Hepatocyte (in vitro differentiated cells): ENCODE results near the gene CFAP73.

ENCODE experiments used
- EZH2 ChIP-seq: fragments of 200-600 bp; sonication (generic); IDR thresholded peaks from 2 replicates; pipeline ENCODE4 v1.6.1; 2016; ENCODE audit warnings: antibody characterized with exemption, mild to moderate bottlenecking, borderline replicate concordance
- EZH2phosphoT487 ChIP-seq: fragments of 200-600 bp; sonication (generic); IDR thresholded peaks from one replicate; pipeline ENCODE4 v1.6.1; 2018; ENCODE audit warnings: antibody characterized with exemption, mild to moderate bottlenecking, low read depth, moderate library complexity; ENCODE audit not compliant: unreplicated experiment, severe bottlenecking
- TF ChIP-seq, protein P1 (sequence below): fragments of 200-600 bp; sonication (generic); IDR thresholded peaks from 2 replicates; pipeline ENCODE4 v1.5.1; 2016; ENCODE audit warnings: antibody characterized with exemption, mild to moderate bottlenecking; ENCODE audit not compliant: poor library complexity

DNA sequence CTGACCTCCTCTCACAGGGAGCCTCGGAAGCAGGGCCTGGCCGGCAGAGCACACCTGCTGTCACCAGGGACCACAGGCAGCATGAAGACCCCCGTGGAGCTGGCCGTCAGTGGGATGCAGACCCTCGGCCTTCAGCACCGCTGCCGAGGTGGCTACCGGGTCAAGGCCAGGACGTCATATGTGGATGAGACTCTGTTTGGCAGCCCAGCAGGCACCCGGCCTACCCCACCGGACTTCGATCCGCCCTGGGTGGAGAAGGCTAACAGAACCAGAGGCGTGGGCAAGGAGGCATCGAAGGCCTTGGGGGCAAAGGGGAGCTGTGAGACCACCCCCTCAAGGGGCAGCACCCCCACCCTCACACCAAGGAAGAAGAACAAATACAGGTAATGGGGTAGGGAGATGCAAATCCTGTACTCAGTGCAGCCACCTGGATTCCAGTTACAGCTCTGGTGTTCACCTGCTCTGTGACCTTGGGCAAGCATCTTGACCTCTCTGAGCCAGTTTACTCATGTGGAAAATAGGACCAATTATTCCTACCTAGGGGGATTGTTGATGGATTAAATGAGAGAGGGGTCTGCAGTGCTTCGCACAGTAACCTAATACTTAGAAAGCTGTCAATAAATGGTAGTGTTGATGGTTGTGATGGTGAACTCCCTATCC is 37.3 kb downstream of the CFAP73 start:
- TF ChIP-seq, protein P1, sequence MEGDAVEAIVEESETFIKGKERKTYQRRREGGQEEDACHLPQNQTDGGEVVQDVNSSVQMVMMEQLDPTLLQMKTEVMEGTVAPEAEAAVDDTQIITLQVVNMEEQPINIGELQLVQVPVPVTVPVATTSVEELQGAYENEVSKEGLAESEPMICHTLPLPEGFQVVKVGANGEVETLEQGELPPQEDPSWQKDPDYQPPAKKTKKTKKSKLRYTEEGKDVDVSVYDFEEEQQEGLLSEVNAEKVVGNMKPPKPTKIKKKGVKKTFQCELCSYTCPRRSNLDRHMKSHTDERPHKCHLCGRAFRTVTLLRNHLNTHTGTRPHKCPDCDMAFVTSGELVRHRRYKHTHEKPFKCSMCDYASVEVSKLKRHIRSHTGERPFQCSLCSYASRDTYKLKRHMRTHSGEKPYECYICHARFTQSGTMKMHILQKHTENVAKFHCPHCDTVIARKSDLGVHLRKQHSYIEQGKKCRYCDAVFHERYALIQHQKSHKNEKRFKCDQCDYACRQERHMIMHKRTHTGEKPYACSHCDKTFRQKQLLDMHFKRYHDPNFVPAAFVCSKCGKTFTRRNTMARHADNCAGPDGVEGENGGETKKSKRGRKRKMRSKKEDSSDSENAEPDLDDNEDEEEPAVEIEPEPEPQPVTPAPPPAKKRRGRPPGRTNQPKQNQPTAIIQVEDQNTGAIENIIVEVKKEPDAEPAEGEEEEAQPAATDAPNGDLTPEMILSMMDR: no peak
- TF ChIP-seq EZH2: no peak
- TF ChIP-seq EZH2phosphoT487: no peak
